ENCODE measurements around the gene CLUH.

Gene CLUH, protein sequence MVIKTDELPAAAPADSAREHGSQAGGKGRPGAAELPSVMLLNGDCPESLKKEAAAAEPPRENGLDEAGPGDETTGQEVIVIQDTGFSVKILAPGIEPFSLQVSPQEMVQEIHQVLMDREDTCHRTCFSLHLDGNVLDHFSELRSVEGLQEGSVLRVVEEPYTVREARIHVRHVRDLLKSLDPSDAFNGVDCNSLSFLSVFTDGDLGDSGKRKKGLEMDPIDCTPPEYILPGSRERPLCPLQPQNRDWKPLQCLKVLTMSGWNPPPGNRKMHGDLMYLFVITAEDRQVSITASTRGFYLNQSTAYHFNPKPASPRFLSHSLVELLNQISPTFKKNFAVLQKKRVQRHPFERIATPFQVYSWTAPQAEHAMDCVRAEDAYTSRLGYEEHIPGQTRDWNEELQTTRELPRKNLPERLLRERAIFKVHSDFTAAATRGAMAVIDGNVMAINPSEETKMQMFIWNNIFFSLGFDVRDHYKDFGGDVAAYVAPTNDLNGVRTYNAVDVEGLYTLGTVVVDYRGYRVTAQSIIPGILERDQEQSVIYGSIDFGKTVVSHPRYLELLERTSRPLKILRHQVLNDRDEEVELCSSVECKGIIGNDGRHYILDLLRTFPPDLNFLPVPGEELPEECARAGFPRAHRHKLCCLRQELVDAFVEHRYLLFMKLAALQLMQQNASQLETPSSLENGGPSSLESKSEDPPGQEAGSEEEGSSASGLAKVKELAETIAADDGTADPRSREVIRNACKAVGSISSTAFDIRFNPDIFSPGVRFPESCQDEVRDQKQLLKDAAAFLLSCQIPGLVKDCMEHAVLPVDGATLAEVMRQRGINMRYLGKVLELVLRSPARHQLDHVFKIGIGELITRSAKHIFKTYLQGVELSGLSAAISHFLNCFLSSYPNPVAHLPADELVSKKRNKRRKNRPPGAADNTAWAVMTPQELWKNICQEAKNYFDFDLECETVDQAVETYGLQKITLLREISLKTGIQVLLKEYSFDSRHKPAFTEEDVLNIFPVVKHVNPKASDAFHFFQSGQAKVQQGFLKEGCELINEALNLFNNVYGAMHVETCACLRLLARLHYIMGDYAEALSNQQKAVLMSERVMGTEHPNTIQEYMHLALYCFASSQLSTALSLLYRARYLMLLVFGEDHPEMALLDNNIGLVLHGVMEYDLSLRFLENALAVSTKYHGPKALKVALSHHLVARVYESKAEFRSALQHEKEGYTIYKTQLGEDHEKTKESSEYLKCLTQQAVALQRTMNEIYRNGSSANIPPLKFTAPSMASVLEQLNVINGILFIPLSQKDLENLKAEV (N-terminal part only)

DNA sequence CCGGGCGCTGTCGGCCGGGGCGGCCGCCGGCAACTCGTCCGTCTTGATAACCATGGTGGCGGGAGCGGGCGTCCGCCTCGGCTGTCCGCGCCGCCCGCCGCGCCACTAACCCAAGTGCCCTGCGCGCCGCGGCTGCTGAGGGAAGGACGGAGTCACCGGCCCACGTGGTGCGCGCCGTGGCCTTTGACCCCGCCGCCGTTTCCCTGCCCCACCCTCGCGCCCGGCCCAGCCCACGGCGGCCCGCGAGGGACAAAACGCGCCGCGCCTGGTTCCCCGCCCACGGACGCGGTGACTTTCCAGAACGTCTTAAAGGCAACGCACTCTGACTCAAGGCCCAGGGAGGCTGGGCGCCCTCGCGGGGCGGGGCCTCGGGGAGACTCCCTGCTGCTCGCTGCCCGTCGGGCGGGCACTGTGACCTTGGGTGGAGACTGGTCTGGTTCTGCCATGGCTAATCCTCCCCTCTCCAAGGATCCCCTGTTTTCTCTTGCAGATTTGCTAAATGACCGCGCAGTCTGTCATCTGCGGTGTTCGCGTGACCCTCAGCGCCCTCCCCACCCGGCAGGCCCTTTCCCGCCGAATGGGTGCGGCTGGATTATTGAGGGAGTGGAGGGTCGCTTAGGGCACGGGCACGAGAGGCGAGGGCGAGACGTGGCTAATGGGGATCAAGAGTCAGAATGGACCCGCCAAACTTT, at the start of gene CLUH:
Gene CLUH, minus strand, starts transcription at position 157 of the 692 bp plus-strand sequence. Its CDS starts 103 bp downstream, at position 54.
- DNase-seq = peak; percentile 90

DNA sequence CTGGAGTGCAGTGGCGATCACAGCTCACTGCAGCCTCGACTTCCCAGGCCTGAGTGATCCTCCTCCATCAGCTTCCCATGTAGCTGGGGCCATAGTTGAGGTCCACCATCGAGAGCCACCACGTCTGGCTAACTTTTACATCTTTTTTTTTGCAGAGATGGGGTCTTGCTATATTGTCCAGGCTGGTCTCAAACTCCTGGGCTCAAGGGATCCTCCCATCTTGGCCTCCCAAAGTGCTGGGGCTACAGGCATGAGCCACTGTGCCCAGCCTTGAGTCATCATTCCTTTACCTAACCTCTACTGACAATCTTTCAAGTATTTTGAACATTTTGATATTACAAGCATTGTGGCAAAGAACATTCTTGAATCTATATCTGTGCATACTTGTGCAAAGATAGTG, 47.3 kb upstream of the CLUH start:
- no peak for DNase-seq

DNA sequence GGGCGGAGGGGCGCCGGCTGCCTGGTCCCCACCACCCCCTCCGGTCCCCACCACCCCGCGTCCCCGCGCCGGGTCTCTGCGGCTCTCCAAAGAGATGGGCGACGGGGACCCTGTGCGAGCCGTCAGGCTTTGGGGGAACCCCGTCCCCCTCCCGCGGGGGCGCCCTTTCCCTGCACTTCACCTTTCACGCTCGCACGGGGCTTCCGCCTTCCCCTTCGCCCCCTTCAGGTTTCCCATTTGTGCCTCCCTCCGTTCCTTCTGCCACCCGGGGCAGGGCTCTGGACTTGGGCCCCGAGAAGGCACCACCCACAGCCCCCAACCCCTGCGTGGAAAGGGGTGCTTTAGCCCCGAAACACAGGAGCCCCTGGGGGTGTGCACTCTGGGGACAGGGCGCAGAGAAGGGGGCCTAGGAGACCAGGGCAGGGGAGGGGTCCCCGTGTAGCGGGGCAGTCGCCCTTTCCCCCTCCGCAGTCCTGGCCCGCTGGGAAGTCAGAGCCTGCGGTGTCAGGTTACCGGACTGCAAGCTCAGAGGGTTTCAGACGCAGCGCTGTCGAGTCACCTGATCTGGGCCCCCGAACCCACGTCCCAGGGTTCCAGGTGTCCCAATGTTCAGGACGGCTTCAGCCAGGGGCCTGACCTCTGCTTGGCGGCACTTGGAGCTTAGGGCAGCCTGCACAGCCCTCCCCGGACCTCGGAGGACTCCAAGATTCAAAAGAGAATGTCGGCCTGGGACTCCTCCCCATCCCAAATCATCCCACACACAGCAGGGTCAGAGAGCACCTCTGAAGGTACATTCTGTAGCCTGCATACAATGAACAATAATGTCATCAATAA, 44.5 kb upstream of the CLUH start:
- peak; percentile 39 for DNase-seq

DNA sequence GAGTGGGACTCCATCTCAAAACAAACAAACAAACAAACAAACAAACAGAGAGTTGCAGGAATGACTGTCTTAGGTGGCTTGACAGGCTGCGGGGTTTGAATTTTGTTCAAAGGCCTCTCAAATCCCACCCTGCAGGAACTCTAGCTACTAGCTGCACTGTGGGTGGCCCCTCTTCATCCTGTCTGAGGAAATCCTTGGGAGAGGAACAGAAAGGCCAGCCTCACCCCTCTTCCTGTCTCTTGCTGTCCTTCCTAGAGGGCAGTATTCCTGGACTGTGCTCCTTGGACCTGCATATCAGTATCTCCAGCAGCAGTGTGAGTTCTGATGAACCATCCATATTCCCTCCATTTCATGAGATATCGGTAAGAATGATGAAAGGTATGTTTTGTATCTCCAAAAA, 39.9 kb upstream of the CLUH start:
- no peak for DNase-seq

DNA sequence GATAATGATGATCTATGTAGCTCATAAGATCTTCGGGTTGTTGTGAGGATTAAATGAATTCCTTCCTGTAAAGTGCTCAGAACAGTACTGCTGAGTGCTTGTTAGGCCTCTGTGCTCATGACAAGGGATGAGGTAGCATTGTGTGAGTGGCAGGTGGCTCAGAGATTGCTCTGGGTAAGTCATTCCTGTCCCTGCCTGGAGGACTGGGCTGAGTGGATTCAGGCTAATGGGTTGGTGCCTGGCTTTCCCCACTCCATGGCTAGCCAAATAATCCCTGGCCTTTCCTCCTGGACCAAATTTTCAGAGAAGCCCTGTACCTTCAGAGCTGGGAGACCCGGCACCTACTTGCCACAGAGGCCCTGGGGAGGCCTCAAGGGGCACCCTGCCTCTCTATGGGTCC, 39.2 kb upstream of the CLUH start:
- no peak for DNase-seq

DNA sequence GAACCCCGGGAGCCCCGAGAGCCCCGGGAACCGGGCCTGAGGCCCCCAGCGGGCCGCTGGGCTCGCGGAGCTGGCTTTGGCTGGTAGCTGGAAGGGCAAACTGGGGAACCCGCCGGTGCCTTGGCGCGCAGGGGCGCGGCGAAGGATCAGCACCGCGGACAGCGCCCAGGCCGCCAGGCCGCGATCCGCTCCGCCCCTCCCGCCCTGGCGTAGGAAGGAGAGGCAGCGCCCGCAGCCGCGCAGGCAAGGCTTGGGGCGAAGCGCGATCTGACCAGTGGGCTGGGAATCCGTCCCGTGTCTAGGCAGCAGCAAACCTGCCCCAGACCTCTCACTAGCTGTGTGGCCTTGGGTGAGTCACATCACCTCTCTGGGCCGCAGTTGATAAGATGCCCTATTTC, 38.2 kb upstream of the CLUH start:
- DNase-seq = peak; percentile 76

DNA sequence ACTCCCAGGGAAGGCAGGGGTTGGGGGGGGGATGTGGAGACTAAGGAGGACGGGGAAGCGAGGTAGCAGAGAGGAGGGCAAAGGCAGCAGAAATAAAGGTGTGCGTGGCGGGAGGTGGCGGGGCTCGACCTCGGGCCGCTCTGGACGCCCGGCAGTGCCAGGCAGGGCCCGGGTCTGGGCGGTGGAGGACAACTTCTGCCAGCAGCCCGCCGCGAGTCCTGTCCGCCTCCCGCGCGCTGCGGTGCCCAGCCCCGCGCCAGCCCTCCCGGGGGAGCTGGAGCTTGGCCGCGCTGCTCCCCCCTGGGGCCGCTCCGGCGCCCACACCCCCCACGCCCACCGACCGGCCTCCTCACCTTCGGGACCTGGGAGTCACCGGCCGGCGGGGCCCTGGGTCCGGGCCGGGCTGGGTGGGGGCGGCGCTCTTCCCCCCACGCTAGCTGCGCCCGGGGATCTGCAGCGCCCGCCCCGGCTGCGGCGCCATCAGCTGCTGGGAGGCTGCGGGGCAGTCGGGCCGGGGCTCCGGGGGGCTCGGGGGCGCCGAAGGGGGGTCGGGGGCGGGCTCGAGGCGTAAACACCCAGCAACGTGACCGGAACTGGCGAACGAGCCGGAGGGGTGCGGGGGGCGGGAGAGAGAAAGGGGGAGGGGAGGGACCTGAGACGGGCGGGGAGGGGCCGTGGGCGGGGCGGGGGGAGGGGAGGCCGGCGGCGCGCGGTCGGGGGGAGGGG, 37.7 kb upstream of the CLUH start, which contains the start of gene CCDC92B:
Gene CCDC92B, minus strand, starts transcription at position 595 of the 726 bp plus-strand sequence. CDS start 14,507 bp downstream, outside the sequence.
- peak; percentile 70 for DNase-seq

DNA sequence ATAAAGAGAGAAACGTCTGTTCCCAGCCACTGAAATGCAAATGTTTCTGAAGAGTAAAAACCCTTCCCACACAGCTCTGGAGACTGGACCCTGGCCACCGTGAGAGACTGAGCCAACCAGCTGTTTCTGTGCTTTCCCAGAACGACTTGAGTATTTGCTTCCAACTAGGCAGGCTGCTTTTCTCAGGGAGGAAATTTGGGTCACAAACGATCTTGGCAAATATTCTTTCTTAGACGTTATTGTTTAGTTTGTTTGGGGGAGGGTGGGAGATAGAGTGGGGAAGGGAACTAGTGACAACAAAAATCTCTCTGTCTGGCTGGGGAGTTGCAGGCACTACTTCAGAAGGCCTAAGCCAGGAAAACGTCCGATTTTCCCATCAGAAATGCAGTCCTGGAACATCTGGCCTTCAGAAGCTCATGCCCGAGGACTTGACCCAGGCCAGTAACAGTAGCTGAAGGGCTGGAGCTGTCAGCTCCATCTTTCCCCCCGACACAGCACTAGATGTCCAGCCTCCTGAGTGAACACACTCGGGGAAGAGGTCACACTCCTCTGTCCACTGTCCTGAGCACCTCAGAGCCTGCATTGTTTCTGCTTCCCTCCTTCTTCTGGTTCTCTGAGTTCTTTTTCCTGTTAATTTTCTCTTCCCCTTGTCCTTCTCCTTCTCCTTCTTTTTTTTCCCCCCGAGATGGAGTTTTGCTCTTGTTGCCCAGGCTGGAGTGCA, 33.9 kb upstream of the CLUH start:
- DNase-seq = no peak

DNA sequence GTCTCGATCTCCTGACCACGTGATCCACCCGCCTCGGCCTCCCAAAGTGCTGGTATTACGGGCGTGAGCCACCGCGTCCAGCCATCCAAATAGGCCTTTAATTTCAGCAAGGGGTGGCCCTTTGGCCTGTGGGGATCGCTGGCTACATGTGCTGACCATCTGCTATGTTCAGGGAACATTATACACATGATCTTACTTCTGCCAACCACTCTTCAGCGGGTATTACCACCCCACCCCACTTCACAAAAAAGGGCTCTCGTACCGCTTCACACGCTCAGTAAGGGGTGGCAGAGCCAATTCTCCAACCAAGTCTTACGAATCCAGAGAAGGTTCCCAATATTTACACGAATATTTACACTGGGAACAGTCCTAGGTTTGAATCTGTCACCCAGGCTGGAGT, 26.1 kb upstream of the CLUH start:
- DNase-seq = no peak

DNA sequence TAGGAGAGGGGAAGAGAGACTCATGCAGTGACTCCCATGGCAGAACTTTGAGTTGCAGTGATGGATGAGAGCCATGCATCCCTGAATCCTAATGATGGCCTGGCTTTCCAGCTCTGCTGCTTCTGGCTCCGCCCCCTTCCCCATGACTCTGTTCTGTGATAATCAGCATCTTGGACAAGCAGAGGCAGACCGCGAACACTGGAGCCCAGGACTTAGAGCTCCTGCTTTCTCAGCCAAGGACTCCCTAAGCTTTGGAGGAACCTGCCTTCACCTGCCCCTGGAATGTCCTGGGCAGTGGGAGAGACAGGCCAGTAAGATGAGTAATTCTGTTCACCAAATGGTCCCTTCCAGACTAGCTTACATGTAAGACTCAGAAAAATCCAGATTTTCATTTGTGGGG, 25.4 kb upstream of the CLUH start:
- DNase-seq = no peak

DNA sequence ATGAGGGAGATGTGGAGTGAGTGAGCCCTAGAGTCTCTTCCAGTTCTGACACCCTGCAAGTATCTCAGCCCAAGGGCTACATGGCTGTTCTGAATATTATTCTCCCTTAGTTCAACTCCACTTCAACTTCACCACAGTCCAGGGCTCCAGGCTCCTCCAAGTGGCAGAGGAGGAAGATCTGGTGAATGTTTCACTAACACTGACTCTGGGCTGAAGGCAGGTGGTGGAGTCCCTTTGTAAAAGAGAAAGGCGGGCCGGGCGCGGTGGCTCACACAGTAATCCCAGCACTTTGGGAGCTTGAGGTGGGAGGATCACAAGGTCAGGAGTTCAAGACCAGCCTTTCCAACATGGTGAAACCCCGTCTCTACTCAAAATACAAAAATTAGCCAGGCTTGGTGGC, 24.3 kb upstream of the CLUH start:
- DNase-seq = no peak

DNA sequence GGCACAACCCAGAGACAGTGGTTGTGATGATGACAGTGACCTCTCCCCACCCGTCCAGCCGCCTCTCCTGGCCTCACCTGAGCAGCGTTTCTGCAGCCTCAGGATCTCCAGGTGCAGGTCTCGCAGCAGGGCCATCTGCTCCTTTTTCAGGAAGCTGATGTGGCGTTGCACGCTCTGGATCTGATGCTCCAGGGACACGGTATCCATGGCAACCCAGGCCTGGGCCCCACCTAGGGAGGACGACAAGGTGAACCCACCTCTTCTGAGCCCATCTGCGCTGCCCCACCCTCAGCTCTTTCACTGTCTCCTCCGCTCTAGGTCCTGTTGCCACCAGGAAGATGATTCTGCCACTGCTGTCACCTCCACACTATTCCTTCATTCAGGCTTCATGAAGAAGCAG, 23.4 kb upstream of the CLUH start:
- no peak for DNase-seq

DNA sequence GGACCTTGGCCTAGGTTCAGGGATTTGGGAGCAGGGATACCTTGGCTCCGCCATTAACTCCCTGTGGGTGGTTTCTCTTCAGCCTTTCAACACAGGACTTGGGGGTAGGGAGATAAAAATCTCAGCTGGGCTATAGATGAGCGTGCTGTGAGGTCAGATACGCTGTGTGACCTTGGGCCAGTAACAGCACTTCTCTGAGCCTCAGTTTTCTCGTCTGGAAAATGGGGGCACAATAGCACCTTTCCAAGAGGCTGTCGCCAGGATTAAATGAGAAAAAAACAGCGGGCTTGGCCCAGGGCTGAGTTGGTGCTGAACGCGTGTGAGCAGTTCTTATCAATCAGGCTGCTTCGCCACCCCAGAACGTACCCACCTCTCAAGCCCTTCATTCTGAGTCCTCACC, 20.2 kb upstream of the CLUH start:
- DNase-seq = no peak

DNA sequence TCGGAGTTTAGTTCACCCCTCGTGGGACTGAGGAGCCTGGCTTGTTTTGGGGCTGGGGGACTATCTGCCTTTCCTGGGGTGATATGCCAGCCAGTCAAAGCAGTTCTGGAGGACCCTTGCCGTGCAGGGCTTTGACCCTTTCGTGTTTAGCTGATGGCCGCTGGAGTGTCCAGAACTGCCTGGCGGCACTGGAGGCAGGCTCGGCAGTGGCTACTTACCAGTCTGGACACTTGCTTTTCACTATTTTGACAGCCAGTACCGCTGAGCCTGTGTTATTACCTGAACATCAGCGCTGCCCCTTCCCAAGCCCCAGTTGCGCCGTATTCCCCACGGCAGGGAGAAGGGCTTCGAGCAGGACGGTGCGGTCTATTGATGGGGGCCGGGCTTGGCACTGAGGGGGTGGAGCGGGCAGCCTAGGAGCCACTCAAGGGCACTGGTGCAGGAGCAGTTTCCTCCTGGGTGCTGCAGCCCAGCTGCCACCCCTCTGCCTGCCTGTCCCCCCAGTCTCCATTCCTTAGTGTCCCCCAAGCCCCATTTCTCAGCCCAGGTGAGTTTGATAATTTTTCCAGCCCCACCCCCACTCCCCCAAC, 19.3 kb upstream of the CLUH start:
- DNase-seq = no peak

DNA sequence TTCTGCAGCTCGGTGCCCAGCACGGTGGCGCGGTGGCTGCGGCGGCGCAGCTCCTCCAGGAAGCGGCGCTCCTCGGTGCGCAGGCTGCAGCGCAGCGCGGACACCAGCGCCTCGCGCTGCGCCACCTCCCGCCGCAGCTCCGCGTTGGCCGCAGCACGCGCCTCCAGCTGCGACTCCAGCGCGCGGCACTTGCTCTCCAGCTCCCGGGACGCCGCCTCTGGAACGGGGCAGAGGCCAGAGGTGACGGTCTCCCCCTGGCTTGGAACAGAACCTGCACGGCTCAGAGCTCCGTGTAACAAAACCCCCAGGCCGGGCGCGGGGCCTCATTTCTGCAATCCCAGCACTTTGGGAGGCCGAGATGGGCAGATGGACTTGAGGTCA, 13.2 kb upstream of the CLUH start:
- DNase-seq = peak; percentile 75

DNA sequence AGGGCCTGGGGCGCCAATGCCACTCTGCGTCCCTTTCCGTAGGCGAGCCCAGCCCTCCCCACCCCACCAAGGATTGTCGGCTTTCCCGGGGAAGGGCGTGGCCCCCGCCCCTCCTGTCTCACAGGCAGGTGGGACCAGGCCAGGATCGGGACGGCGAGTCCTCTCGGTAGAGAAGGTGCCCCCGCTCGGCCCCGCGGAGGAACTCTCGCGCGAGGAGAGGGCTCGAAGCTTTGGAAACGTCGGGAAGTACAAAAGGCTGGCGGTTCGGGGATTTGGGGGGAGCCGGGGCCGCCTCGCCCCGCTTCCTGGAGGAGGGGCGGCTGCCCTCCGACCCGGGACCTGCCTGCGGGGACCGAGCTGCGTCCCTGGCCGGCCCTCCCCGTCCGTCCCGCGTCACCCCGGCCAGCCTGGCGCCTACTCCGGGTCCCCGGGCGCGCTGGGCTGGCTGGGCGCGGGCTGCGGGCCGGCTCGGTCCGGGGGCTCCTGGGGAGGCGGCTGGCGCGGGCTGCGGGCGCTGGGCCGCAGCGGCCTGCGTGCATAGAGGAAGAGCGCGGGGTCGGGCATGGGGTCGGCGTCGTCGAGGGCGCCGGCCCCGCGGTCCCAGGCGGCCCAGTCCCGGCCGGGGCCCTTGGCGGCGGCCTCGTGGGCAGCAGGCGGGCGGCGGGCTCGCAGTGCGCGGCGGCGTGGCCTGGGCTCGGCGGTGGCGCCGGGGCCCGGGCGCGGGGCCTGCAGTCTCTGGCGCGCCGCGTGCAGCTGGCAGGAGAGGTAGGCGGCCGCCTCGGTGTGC, 12.6 kb upstream of the CLUH start:
- peak; percentile 69 for DNase-seq

DNA sequence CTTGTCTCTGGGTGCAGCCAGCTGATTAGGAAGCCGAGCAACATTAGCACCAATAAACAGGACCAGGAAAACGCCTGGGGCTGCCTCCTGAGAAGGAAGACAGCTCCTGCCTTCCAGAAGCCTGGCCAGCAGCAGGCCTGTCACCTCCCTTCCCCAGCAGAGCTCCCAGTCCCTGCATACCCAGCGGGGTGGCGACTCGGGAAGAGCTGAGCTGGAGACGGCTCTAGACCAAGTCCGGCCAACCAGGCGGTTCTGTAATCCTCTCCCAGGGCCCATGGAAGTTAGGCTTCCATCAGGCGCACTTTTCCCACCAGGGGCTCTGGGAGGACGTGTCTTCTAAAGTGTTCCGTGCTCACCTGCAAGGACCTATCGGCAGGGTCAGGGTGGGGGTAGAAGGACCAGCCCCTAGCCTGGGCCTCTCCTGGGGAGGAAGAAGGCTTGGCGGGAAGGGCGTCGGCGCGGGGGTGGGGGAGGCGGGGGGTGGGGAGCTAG, 12.0 kb upstream of the CLUH start:
- DNase-seq = peak; percentile 58

DNA sequence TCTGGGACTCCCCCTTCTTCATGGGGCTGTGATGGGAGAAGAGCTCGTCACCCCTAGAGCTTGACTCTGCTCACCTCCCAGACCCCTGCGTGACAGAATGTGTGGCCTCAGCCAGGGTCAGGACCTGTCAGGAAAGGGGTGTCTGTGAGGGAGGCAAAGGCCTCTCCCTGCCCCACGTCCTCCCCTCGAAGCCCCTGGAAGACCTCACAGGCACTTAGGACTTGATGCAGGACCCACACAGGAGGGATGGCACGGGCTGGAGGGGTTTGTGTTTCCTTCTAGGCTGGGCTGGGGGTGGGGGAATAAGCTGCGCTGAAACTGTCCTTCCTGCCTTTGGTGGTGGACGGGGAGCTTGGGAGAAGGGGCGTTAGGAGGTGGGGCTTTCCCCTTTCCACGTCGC, 11.0 kb upstream of the CLUH start:
- no peak for DNase-seq

DNA sequence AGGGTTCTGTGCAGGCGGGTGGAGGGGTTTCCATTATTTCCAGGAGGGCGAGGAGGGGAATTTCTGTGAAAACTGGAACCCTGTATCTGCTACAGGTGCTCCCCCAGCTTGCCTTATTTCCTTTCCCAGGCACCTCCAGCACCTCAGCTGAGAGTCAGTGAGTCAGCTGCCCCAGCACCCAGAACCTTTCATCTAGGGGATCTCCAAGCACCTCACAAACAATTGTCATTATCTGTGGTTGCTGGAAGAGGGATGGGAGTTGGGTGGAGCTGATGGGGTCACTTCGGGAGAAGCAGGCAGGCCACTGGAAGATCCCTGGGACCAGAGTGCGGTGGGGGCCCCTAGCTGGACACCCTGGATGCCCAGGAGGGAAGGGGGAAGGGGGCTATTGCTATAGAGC, 10.0 kb upstream of the CLUH start:
- DNase-seq = no peak

Measured in NCI-H69 (cell line).